ENCODE measurements around the gene RASD1.
"Not testable (repeated sequence)": the region's sequence is repeated elsewhere in the genome, so short reads cannot be mapped to it uniquely, and the experiment has no call there.

Gene RASD1

GRCh38 chr17:17492571-17492970, 3.6 kb downstream of the RASD1 start:
- peaks cover 27% of the 10 kb centered on the region for H3K27me3 ChIP-seq (ENCODE audit: insufficient read depth, low read length)
- H3K9me3 ChIP-seq (ENCODE audit: insufficient read depth, low read depth, low read length): no peaks in the 10 kb centered on the region
- WGBS: 92% methylated on average over 9 of the region's 9 CpGs
- no peak overlapping the region for H3K4me3 ChIP-seq (ENCODE audit: low read length)
- H3K27ac ChIP-seq (ENCODE audit: low read depth, low read length): no peak overlapping the region
- peaks cover 22% of the 10 kb centered on the region for H3K4me1 ChIP-seq (ENCODE audit: insufficient read depth, low read length)
- H3K36me3 ChIP-seq (ENCODE audit: insufficient read depth, low read length): peaks cover 40% of the 10 kb centered on the region
- no peak overlapping the region for H3K9ac ChIP-seq (ENCODE audit: low read depth, low read length)

- H3K36me3 ChIP-seq (ENCODE audit: insufficient read depth, low read length): peaks cover 44% of the 10 kb centered on the region
- H3K4me1 ChIP-seq (ENCODE audit: insufficient read depth, low read length): peaks cover 22% of the 10 kb centered on the region
- H3K27me3 ChIP-seq (ENCODE audit: insufficient read depth, low read length): peaks cover 27% of the 10 kb centered on the region
- WGBS: 88% methylated on average over 11 of the region's 11 CpGs
- H3K4me3 ChIP-seq (ENCODE audit: low read length): no peak overlapping the region
- H3K27ac ChIP-seq (ENCODE audit: low read depth, low read length): no peak overlapping the region
- no peaks in the 10 kb centered on the region for H3K9me3 ChIP-seq (ENCODE audit: insufficient read depth, low read depth, low read length)
- no peak overlapping the region for H3K9ac ChIP-seq (ENCODE audit: low read depth, low read length)
These were observed 4.1 kb downstream of the RASD1 start for GRCh38 chr17:17492085-17492484.

- H3K9me3 ChIP-seq (ENCODE audit: insufficient read depth, low read depth, low read length): no peaks in the 10 kb centered on the region
- peaks cover 27% of the 10 kb centered on the region for H3K27me3 ChIP-seq (ENCODE audit: insufficient read depth, low read length)
- WGBS: 92% methylated on average over 17 of the region's 17 CpGs
- no peak overlapping the region for H3K4me3 ChIP-seq (ENCODE audit: low read length)
- H3K36me3 ChIP-seq (ENCODE audit: insufficient read depth, low read length): peaks cover 44% of the 10 kb centered on the region
- no peak overlapping the region for H3K27ac ChIP-seq (ENCODE audit: low read depth, low read length)
- no peak overlapping the region for H3K9ac ChIP-seq (ENCODE audit: low read depth, low read length)
- peaks cover 22% of the 10 kb centered on the region for H3K4me1 ChIP-seq (ENCODE audit: insufficient read depth, low read length)
These were observed 4.6 kb downstream of the RASD1 start for GRCh38 chr17:17491546-17491988.

GRCh38 chr17:17491031-17491471, 5.1 kb downstream of the RASD1 start:
- H3K4me3 ChIP-seq (ENCODE audit: low read length): no peak overlapping the region
- no peak overlapping the region for H3K9ac ChIP-seq (ENCODE audit: low read depth, low read length)
- H3K27me3 ChIP-seq (ENCODE audit: insufficient read depth, low read length): peaks cover 26% of the 10 kb centered on the region
- H3K36me3 ChIP-seq (ENCODE audit: insufficient read depth, low read length): peaks cover 44% of the 10 kb centered on the region
- WGBS: 86% methylated on average over 10 of the region's 10 CpGs
- peaks cover 22% of the 10 kb centered on the region for H3K4me1 ChIP-seq (ENCODE audit: insufficient read depth, low read length)
- no peak overlapping the region for H3K27ac ChIP-seq (ENCODE audit: low read depth, low read length)
- H3K9me3 ChIP-seq (ENCODE audit: insufficient read depth, low read depth, low read length): no peaks in the 10 kb centered on the region

- H3K36me3 ChIP-seq (ENCODE audit: insufficient read depth, low read length): peaks cover 53% of the 10 kb centered on the region
- no peak overlapping the region for H3K9ac ChIP-seq (ENCODE audit: low read depth, low read length)
- H3K9me3 ChIP-seq (ENCODE audit: insufficient read depth, low read depth, low read length): no peaks in the 10 kb centered on the region
- WGBS: 95% methylated on average over 1 of the region's 2 CpGs
- no peak overlapping the region for H3K27ac ChIP-seq (ENCODE audit: low read depth, low read length)
- no peaks in the 10 kb centered on the region for H3K27me3 ChIP-seq (ENCODE audit: insufficient read depth, low read length)
- H3K4me3 ChIP-seq (ENCODE audit: low read length): no peak overlapping the region
- peaks cover 6% of the 10 kb centered on the region; the same call in 1 of the 2 replicates for H3K4me1 ChIP-seq (ENCODE audit: insufficient read depth, low read length)
These were observed 8.2 kb downstream of the RASD1 start for GRCh38 chr17:17487998-17488397.

- not testable (repeated sequence) for H3K9me3 ChIP-seq (ENCODE audit: insufficient read depth, low read depth, low read length); H3K4me3 ChIP-seq (ENCODE audit: low read length); H3K9ac ChIP-seq (ENCODE audit: low read depth, low read length); H3K27ac ChIP-seq (ENCODE audit: low read depth, low read length); H3K27me3 ChIP-seq (ENCODE audit: insufficient read depth, low read length); H3K4me1 ChIP-seq (ENCODE audit: insufficient read depth, low read length)
- H3K36me3 ChIP-seq (ENCODE audit: insufficient read depth, low read length): peaks cover 40% of the 10 kb centered on the region
- 96% methylated on average over 23 of the region's 23 CpGs for WGBS
These were observed 9.8 kb downstream of the RASD1 start for GRCh38 chr17:17486416-17486815.

- H3K4me1 ChIP-seq (ENCODE audit: insufficient read depth, low read length): no peaks in the 10 kb centered on the region
- peaks cover 35% of the 10 kb centered on the region for H3K36me3 ChIP-seq (ENCODE audit: insufficient read depth, low read length)
- no peak overlapping the region for H3K27ac ChIP-seq (ENCODE audit: low read depth, low read length)
- H3K27me3 ChIP-seq (ENCODE audit: insufficient read depth, low read length): no peaks in the 10 kb centered on the region
- H3K9ac ChIP-seq (ENCODE audit: low read depth, low read length): no peak overlapping the region
- WGBS: 98% methylated on average over 6 of the region's 6 CpGs
- H3K4me3 ChIP-seq (ENCODE audit: low read length): no peak overlapping the region
- no peaks in the 10 kb centered on the region for H3K9me3 ChIP-seq (ENCODE audit: insufficient read depth, low read depth, low read length)
These were observed 10.8 kb downstream of the RASD1 start for GRCh38 chr17:17485420-17485819.

GRCh38 chr17:17484451-17484899, 11.7 kb downstream of the RASD1 start:
- WGBS: 78% methylated on average over 12 of the region's 12 CpGs
- Histone ChIP-seq H3K27me3 (ENCODE audit: insufficient read depth, low read length) (no peaks in the 10 kb centered on the region), H3K4me1 (ENCODE audit: insufficient read depth, low read length) (no peaks in the 10 kb centered on the region), H3K4me3 (ENCODE audit: low read length) (no peak overlapping the region), H3K9ac (ENCODE audit: low read depth, low read length) (no peak overlapping the region), H3K27ac (ENCODE audit: low read depth, low read length) (no peak overlapping the region), H3K9me3 (ENCODE audit: insufficient read depth, low read depth, low read length) (no peaks in the 10 kb centered on the region), H3K36me3 (ENCODE audit: insufficient read depth, low read length) (peaks cover 37% of the 10 kb centered on the region)

GRCh38 chr17:17481860-17482259, 14.3 kb downstream of the RASD1 start:
- Histone ChIP-seq H3K36me3 (ENCODE audit: insufficient read depth, low read length) (peaks cover 29% of the 10 kb centered on the region), H3K9me3 (ENCODE audit: insufficient read depth, low read depth, low read length) (no peaks in the 10 kb centered on the region), H3K27ac (ENCODE audit: low read depth, low read length) (no peak overlapping the region), H3K4me1 (ENCODE audit: insufficient read depth, low read length) (peaks cover 9% of the 10 kb centered on the region; the same call in 1 of the 2 replicates), H3K9ac (ENCODE audit: low read depth, low read length) (no peak overlapping the region), H3K27me3 (ENCODE audit: insufficient read depth, low read length) (no peaks in the 10 kb centered on the region), H3K4me3 (ENCODE audit: low read length) (no peak overlapping the region)
- 94% methylated on average over 5 of the region's 5 CpGs for WGBS

- H3K27me3 ChIP-seq (ENCODE audit: insufficient read depth, low read length): no peaks in the 10 kb centered on the region
- H3K36me3 ChIP-seq (ENCODE audit: insufficient read depth, low read length): peaks cover 27% of the 10 kb centered on the region
- H3K9me3 ChIP-seq (ENCODE audit: insufficient read depth, low read depth, low read length): no peaks in the 10 kb centered on the region
- WGBS: 91% methylated on average over 6 of the region's 6 CpGs
- H3K9ac ChIP-seq (ENCODE audit: low read depth, low read length): no peak overlapping the region
- H3K27ac ChIP-seq (ENCODE audit: low read depth, low read length): no peak overlapping the region
- H3K4me1 ChIP-seq (ENCODE audit: insufficient read depth, low read length): peaks cover 9% of the 10 kb centered on the region; the same call in 1 of the 2 replicates
- no peak overlapping the region for H3K4me3 ChIP-seq (ENCODE audit: low read length)
These were observed 15.5 kb downstream of the RASD1 start for GRCh38 chr17:17480593-17481148.

- Histone ChIP-seq H3K9me3 (ENCODE audit: insufficient read depth, low read depth, low read length) (no peaks in the 10 kb centered on the region), H3K27ac (ENCODE audit: low read depth, low read length) (no peak overlapping the region), H3K4me3 (ENCODE audit: low read length) (no peak overlapping the region), H3K9ac (ENCODE audit: low read depth, low read length) (no peak overlapping the region), H3K4me1 (ENCODE audit: insufficient read depth, low read length) (peaks cover 9% of the 10 kb centered on the region; the same call in 1 of the 2 replicates), H3K27me3 (ENCODE audit: insufficient read depth, low read length) (no peaks in the 10 kb centered on the region), H3K36me3 (ENCODE audit: insufficient read depth, low read length) (peaks cover 18% of the 10 kb centered on the region)
- 98% methylated on average over 3 of the region's 3 CpGs for WGBS
These were observed 17.0 kb downstream of the RASD1 start for GRCh38 chr17:17479209-17479608.
